ENCODE measurements around the gene SSH2. TPM values are rescaled to one million over a fixed set of nuclear protein-coding genes. Genes with fewer than 3 reads are reported as not detected.

Gene SSH2
- total RNA-seq, 4 donors from 2014 or later: 140 to 241 (median 172) TPM

DNA sequence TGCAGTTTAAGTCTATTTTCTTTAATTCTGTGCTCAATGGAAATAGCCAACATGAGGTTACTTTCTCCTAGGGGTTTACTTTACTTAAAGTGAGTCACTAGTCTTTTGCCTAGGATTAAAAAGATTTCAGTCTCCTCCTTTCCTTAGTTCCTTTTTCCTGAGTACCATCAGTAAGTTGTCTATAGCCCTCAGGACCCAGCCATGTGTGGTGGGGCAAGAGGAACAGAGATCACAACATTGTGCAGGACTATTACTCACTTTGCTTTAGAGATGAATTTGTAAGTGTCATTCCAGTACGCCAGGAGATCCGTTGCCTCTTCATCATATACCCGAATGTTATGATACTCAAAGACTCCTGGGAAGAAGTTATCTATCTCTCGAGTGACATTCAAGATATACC, 279.6 kb downstream of the SSH2 start:
- in situ Hi-C loops (cut with MboI; ENCODE audit: low sequenced_read_pairs in 4 of 4): no loop called here
- peak overlapping the region; percentile 97 to 100 (median 98) for H3K27ac ChIP-seq
- no peak overlapping the region for H3K4me3 ChIP-seq
- TF ChIP-seq, protein P1, sequence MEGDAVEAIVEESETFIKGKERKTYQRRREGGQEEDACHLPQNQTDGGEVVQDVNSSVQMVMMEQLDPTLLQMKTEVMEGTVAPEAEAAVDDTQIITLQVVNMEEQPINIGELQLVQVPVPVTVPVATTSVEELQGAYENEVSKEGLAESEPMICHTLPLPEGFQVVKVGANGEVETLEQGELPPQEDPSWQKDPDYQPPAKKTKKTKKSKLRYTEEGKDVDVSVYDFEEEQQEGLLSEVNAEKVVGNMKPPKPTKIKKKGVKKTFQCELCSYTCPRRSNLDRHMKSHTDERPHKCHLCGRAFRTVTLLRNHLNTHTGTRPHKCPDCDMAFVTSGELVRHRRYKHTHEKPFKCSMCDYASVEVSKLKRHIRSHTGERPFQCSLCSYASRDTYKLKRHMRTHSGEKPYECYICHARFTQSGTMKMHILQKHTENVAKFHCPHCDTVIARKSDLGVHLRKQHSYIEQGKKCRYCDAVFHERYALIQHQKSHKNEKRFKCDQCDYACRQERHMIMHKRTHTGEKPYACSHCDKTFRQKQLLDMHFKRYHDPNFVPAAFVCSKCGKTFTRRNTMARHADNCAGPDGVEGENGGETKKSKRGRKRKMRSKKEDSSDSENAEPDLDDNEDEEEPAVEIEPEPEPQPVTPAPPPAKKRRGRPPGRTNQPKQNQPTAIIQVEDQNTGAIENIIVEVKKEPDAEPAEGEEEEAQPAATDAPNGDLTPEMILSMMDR (IDR thresholded peaks at IDR 0.05 in 4 of 5, conservative IDR thresholded peaks at IDR 0.05 in 1 of 5): no peak
- no peak for TF ChIP-seq POLR2A (IDR thresholded peaks at IDR 0.05)
- intact Hi-C loops (cut with DNase I; ENCODE audit: low total_unique reads): no loop called here
- ATAC-seq: no peak
- no peak for DNase-seq
- no peaks in the 10 kb centered on the region for H3K9me3 ChIP-seq
- peaks cover 0 to 83% of the 10 kb centered on the region in 2 donors for H3K36me3 ChIP-seq
- peaks cover 15 to 22% of the 10 kb centered on the region in 2 donors for H3K4me1 ChIP-seq
- no peaks in the 10 kb centered on the region for H3K27me3 ChIP-seq

DNA sequence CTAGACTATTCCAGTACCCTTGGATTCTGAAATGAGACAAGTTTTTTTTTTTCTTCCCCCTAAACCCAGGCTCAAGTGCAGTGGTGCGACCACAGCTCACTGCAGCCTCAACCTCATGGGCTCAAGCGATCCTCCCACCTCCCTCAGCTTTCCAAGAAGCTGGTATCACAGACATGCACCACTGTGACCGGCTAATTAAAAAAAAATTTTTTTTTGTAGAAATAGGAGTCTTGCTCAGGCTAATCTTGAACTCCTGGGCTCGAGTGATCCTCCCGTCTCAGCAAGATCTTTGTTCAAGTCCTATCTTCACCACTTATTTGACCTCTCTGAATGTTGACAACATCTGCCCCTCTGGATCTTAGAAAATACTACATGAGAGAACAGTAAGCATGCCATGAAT, 280.7 kb downstream of the SSH2 start:
- in situ Hi-C loops (cut with MboI; ENCODE audit: low sequenced_read_pairs in 4 of 4) (loop anchor here (10.0 kb wide), 4 partner anchors 65 to 125 kb away; no protein-coding TSS in a partner anchor), intact Hi-C loops (cut with DNase I; ENCODE audit: low total_unique reads) (no loop called here)
- ATAC-seq (no peak), DNase-seq (no peak)
- H3K4me3 ChIP-seq: no peak overlapping the region
- H3K9me3 ChIP-seq: no peaks in the 10 kb centered on the region
- H3K27me3 ChIP-seq: no peaks in the 10 kb centered on the region
- H3K27ac ChIP-seq: peak overlapping the region; percentile 97 to 100 (median 98)
- H3K36me3 ChIP-seq: peaks cover 0 to 74% of the 10 kb centered on the region in 2 donors
- H3K4me1 ChIP-seq: peaks cover 25 to 32% of the 10 kb centered on the region in 2 donors
- TF ChIP-seq, protein P1 (IDR thresholded peaks at IDR 0.05 in 4 of 5, conservative IDR thresholded peaks at IDR 0.05 in 1 of 5): no peak
- TF ChIP-seq POLR2A (IDR thresholded peaks at IDR 0.05): no peak

DNA sequence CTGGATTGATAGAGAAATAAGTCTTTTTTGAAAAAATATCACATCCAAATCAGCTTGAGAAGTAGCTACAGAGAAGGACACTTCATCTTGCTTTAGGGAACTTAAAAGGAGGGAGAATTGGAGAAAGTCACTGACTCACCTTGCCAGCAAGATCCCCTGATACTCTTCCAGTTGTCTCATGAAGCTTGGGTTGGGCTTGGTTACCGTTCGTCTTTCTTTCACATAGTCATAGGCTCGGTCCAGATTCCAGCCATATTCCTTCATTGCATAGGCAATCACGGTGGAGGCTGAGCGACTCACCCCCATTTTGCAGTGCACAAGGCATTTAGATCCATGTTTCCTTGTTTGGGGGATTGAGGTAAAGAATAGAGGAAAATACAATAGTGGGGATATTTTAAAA, 282.0 kb downstream of the SSH2 start:
- H3K4me3 ChIP-seq: no peak overlapping the region
- H3K27ac ChIP-seq: peak overlapping the region; percentile 97 to 100 (median 98)
- no peaks in the 10 kb centered on the region for H3K9me3 ChIP-seq
- peaks cover 39 to 46% of the 10 kb centered on the region in 2 donors for H3K4me1 ChIP-seq
- in situ Hi-C loops (cut with MboI; ENCODE audit: low sequenced_read_pairs in 4 of 4) (loop anchor here (10.0 kb wide), 4 partner anchors 67 to 127 kb away; no protein-coding TSS in a partner anchor), intact Hi-C loops (cut with DNase I; ENCODE audit: low total_unique reads) (no loop called here)
- DNase-seq (no peak), ATAC-seq (no peak)
- peaks cover 0 to 68% of the 10 kb centered on the region in 2 donors for H3K36me3 ChIP-seq
- TF ChIP-seq, protein P1 (IDR thresholded peaks at IDR 0.05 in 4 of 5, conservative IDR thresholded peaks at IDR 0.05 in 1 of 5): no peak
- TF ChIP-seq POLR2A (IDR thresholded peaks at IDR 0.05): no peak
- no peaks in the 10 kb centered on the region for H3K27me3 ChIP-seq

DNA sequence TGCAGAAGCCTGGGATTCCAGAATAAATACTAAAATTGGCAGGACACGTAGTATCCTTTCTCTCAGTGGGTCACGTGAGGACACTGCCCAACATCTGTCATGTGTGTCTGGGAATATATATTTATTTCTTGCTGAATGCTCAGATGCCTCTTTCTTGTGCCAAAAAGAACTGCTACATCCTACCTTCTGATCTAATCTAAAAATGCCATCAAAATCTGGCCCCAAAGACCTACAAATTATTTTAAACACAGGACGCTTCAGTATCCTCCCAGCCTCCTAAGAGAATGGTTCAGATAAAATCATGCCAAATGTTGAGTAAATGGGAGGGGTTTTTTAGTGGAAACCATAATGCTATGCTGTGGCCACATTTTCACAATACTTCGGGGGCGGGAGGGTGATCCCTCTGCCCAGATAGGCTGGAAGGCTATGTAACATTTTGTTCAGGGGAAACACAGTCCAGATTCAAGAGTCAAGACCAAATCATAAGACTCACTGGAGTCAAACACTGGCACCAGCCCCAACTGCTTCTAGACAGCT, 284.4 kb downstream of the SSH2 start:
- H3K9me3 ChIP-seq: no peaks in the 10 kb centered on the region
- in situ Hi-C loops (cut with MboI; ENCODE audit: low sequenced_read_pairs in 4 of 4) (loop anchor here (10.0 kb wide), 4 partner anchors 69 to 129 kb away; no protein-coding TSS in a partner anchor), intact Hi-C loops (cut with DNase I; ENCODE audit: low total_unique reads) (no loop called here)
- H3K27me3 ChIP-seq: no peaks in the 10 kb centered on the region
- H3K27ac ChIP-seq: peak overlapping the region; percentile 97 to 100 (median 98)
- DNase-seq: peak; percentile 95 to 97
- H3K4me3 ChIP-seq: no peak overlapping the region
- peaks cover 62 to 68% of the 10 kb centered on the region in 2 donors for H3K4me1 ChIP-seq
- peak; percentile 18 to 46 for TF ChIP-seq POLR2A (IDR thresholded peaks at IDR 0.05)
- TF ChIP-seq, protein P1 (IDR thresholded peaks at IDR 0.05 in 4 of 5, conservative IDR thresholded peaks at IDR 0.05 in 1 of 5): no peak
- peak; percentile 55 to 65 for ATAC-seq
- peaks cover 0 to 50% of the 10 kb centered on the region in 2 donors for H3K36me3 ChIP-seq
